Urothelium cell line (cell line): Measurements from ENCODE around the gene AGAP1.

Experiments used
- DNase-seq: peaks from one replicate; pipeline ENCODE4 v3.0.0; 2011; ENCODE audit warnings: low spot score, mixed read lengths
- FAIRE-seq: peaks from 2 replicates; lab custom pipeline; 2011; peaks lifted over from hg19 to GRCh38; lab: Jason Lieb, UNC

Gene AGAP1

GRCh38 chr2:235964787-235965390 is 471.0 kb downstream of the AGAP1 start:
- no peak for FAIRE-seq
- DNase-seq, result no peak

GRCh38 chr2:235966396-235966795 is 472.6 kb downstream of the AGAP1 start:
- FAIRE-seq, result no peak
- no peak for DNase-seq

GRCh38 chr2:235966932-235967757 is 473.3 kb downstream of the AGAP1 start:
- FAIRE-seq (no peak), DNase-seq (no peak)

GRCh38 chr2:235968155-235968554 is 474.3 kb downstream of the AGAP1 start:
- DNase-seq (no peak), FAIRE-seq (no peak)

- no peak for DNase-seq
- FAIRE-seq, result no peak
These were observed 474.9 kb downstream of the AGAP1 start for GRCh38 chr2:235968616-235969324.

- DNase-seq, result no peak
- FAIRE-seq, result no peak
These were observed 476.6 kb downstream of the AGAP1 start for GRCh38 chr2:235970204-235971040.

- FAIRE-seq (no peak), DNase-seq (no peak)
These were observed 482.7 kb downstream of the AGAP1 start for GRCh38 chr2:235976516-235976915.

GRCh38 chr2:235976956-235977355 is 483.1 kb downstream of the AGAP1 start:
- FAIRE-seq (no peak), DNase-seq (no peak)

GRCh38 chr2:235977445-235977844 is 483.6 kb downstream of the AGAP1 start:
- DNase-seq, result no peak
- FAIRE-seq, result no peak

GRCh38 chr2:235978022-235978421 is 484.2 kb downstream of the AGAP1 start:
- DNase-seq (no peak), FAIRE-seq (no peak)

GRCh38 chr2:235979037-235979436 is 485.2 kb downstream of the AGAP1 start:
- no peak for DNase-seq
- FAIRE-seq, result no peak

- DNase-seq (no peak), FAIRE-seq (no peak)
These were observed 486.1 kb downstream of the AGAP1 start for GRCh38 chr2:235979753-235980435.

- no peak for DNase-seq
- no peak for FAIRE-seq
These were observed 487.8 kb downstream of the AGAP1 start for GRCh38 chr2:235981631-235982030.

GRCh38 chr2:235983016-235983415 is 489.2 kb downstream of the AGAP1 start:
- DNase-seq (no peak), FAIRE-seq (no peak)

GRCh38 chr2:235984552-235984951 is 490.7 kb downstream of the AGAP1 start:
- no peak for DNase-seq
- no peak for FAIRE-seq

- no peak for DNase-seq
- FAIRE-seq, result no peak
These were observed 492.5 kb downstream of the AGAP1 start for GRCh38 chr2:235986361-235986760.

- FAIRE-seq, result no peak
- no peak for DNase-seq
These were observed 494.6 kb downstream of the AGAP1 start for GRCh38 chr2:235988271-235989015.

GRCh38 chr2:235989591-235989990 is 495.7 kb downstream of the AGAP1 start:
- DNase-seq, result no peak
- no peak for FAIRE-seq

GRCh38 chr2:235990344-235990743 is 496.5 kb downstream of the AGAP1 start:
- FAIRE-seq, result no peak
- no peak for DNase-seq

GRCh38 chr2:235992024-235992423 is 498.2 kb downstream of the AGAP1 start:
- DNase-seq (no peak), FAIRE-seq (no peak)
